Neural crest cell (in vitro differentiated cells): ENCODE measurements around the gene ELOVL3. TPM values are rescaled to one million over a fixed set of nuclear protein-coding genes. Genes with fewer than 3 reads are reported as not detected.

Experiments
- DNase-seq: peaks from one replicate; pipeline ENCODE4 v3.0.0; 2021; ENCODE audit warnings: low read depth, mixed read lengths, low spot score
- H3K27ac Mint-ChIP-seq: one replicate; pipeline ENCODE4 v1.8.0; 2021; ENCODE audit warnings: mild to moderate bottlenecking, mixed read lengths; ENCODE audit not compliant: unreplicated experiment
- H3K27me3 Mint-ChIP-seq: 2 replicates; pipeline ENCODE4 v1.8.0; 2021; ENCODE audit warnings: low read depth, mild to moderate bottlenecking, mixed read lengths
- H3K36me3 Mint-ChIP-seq: 2 replicates; pipeline ENCODE4 v1.8.0; 2021; ENCODE audit warnings: low read depth, mild to moderate bottlenecking, mixed read lengths
- H3K4me1 Mint-ChIP-seq: 2 replicates; pipeline ENCODE4 v1.8.0; 2021; ENCODE audit warnings: mixed read lengths
- H3K4me3 Mint-ChIP-seq: one replicate; pipeline ENCODE4 v1.8.0; 2021; ENCODE audit warnings: mild to moderate bottlenecking, mixed read lengths
- H3K9me3 Mint-ChIP-seq: 2 replicates; pipeline ENCODE4 v1.8.0; 2021; ENCODE audit warnings: mixed read lengths
- total RNA-seq: library from RNA; stranded (reverse); gene quantifications from 2 replicates; pipeline ENCODE4 v1.2.1, GENCODE V29; 2021
- TF ChIP-seq, protein P1 (sequence below): fragments of 200-600 bp; sonication (generic); conservative IDR thresholded peaks from 2 replicates; pipeline ENCODE4 v1.5.0; 2021; ENCODE audit warnings: antibody characterized with exemption, mild to moderate bottlenecking

Gene ELOVL3
- total RNA-seq, 1 donor from 2014 or later, result 0.23 TPM

DNA sequence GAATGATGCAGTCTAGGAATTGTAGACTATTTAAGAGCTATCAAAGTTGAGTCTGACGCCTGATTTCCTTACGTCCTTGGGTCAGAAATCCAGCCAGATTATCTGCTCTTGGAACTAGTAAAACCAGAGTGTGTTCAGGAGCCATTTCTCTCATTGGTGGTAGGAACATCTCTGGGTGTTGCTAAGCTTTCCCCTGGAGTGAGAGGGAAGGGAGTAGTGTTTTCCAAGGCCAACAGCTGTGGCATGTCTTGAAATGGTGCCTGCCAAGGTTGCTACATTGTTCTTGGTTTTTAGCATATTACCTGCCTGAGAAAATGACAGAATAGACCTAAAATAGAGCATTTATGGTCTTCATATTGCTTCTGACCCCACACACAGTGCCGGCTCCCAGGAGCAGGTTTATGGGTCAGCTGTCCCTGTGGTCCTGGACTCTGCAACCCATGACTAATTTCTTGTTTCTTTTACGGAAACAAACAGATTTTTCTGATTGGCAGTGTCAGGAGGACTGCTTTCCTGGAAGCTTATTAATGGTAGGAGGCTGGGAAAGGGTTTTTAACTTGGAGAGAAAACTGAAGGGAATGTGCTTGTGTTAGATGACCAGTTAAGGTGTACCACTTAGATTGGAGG is 36.8 kb downstream of the ELOVL3 start:
- no peaks in the 10 kb centered on the region for H3K36me3 Mint-ChIP-seq
- TF ChIP-seq, protein P1, sequence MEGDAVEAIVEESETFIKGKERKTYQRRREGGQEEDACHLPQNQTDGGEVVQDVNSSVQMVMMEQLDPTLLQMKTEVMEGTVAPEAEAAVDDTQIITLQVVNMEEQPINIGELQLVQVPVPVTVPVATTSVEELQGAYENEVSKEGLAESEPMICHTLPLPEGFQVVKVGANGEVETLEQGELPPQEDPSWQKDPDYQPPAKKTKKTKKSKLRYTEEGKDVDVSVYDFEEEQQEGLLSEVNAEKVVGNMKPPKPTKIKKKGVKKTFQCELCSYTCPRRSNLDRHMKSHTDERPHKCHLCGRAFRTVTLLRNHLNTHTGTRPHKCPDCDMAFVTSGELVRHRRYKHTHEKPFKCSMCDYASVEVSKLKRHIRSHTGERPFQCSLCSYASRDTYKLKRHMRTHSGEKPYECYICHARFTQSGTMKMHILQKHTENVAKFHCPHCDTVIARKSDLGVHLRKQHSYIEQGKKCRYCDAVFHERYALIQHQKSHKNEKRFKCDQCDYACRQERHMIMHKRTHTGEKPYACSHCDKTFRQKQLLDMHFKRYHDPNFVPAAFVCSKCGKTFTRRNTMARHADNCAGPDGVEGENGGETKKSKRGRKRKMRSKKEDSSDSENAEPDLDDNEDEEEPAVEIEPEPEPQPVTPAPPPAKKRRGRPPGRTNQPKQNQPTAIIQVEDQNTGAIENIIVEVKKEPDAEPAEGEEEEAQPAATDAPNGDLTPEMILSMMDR, result no peak
- H3K4me1 Mint-ChIP-seq, result no peaks in the 10 kb centered on the region

DNA sequence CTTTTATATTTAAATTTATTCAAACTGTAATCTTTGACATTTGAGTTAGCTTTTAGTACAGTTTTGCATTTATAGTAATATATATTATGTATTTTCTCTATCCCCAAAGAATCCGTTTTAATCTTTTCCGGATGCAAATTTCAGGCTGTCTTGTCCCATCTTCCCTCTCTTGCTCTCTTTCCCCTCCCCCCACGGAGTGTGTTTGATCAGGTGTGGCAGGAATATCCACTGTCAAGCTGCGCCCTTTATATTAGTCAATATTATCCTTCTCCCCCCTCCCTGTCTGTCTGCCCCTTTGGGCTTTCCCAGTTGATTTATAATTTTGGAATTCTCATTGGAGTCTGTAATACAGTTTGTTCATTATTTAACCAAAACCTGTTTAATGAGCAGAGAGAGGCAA is 38.3 kb downstream of the ELOVL3 start:
- H3K4me3 Mint-ChIP-seq, result no peak overlapping the region
- H3K36me3 Mint-ChIP-seq, result peaks cover 4% of the 10 kb centered on the region
- TF ChIP-seq, protein P1, result no peak
- no peaks in the 10 kb centered on the region for H3K9me3 Mint-ChIP-seq
- no peak overlapping the region for H3K27ac Mint-ChIP-seq
- peaks cover 4% of the 10 kb centered on the region for H3K4me1 Mint-ChIP-seq
- H3K27me3 Mint-ChIP-seq, result no peaks in the 10 kb centered on the region
- no peak for DNase-seq

More for the DNA sequence above, 36.8 kb downstream of the ELOVL3 start:
- no peak overlapping the region for H3K4me3 Mint-ChIP-seq
- no peak overlapping the region for H3K27ac Mint-ChIP-seq
- H3K9me3 Mint-ChIP-seq, result no peaks in the 10 kb centered on the region
- DNase-seq, result no peak
- no peaks in the 10 kb centered on the region for H3K27me3 Mint-ChIP-seq

DNA sequence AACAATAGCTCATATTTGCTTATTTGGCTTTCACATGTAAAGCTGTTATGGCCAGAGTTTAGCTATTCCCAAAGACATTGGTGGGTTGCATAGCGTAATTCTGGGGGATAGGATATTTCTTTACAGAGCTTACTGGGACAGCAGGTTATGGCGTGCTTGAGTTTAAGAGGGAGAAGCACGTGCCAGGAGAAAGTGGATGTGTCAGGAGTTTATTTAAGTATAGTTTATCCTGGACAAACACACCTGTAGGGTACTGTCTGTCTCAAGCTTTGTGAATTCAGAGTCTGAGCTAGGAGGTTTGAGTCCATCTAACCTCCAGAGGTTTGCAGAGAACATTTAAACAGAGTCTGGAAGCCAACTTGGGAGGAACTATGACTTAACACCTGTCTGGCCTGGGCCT is 40.6 kb downstream of the ELOVL3 start:
- Mint-ChIP-seq H3K4me1 (peaks cover 4% of the 10 kb centered on the region), H3K36me3 (peaks cover 4% of the 10 kb centered on the region), H3K9me3 (no peaks in the 10 kb centered on the region), H3K27ac (no peak overlapping the region), H3K4me3 (no peak overlapping the region), H3K27me3 (no peaks in the 10 kb centered on the region)
- TF ChIP-seq, protein P1, result no peak
- no peak for DNase-seq

DNA sequence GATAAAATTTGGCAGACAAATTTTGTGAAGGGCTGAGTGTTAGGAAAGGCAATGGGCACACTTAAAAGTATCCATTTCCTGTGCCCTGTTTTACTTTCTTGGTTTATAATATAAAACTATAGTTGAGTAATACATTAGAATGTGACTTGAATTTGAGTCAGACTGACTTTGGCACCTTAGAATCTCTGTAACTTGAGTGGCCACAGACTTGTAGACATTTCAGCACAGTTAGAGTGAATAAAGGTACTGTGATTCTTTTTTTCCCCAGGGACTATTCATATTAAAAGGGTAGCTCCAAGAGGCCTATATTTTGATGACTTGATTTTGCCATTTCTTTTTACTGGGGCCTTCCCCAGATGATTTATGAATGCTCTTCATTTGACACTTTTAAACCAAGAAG is 41.6 kb downstream of the ELOVL3 start:
- no peak for DNase-seq
- H3K36me3 Mint-ChIP-seq, result peaks cover 4% of the 10 kb centered on the region
- H3K4me3 Mint-ChIP-seq, result no peak overlapping the region
- H3K9me3 Mint-ChIP-seq, result no peaks in the 10 kb centered on the region
- H3K27ac Mint-ChIP-seq, result no peak overlapping the region
- TF ChIP-seq, protein P1, result no peak
- peaks cover 4% of the 10 kb centered on the region for H3K4me1 Mint-ChIP-seq
- no peaks in the 10 kb centered on the region for H3K27me3 Mint-ChIP-seq

DNA sequence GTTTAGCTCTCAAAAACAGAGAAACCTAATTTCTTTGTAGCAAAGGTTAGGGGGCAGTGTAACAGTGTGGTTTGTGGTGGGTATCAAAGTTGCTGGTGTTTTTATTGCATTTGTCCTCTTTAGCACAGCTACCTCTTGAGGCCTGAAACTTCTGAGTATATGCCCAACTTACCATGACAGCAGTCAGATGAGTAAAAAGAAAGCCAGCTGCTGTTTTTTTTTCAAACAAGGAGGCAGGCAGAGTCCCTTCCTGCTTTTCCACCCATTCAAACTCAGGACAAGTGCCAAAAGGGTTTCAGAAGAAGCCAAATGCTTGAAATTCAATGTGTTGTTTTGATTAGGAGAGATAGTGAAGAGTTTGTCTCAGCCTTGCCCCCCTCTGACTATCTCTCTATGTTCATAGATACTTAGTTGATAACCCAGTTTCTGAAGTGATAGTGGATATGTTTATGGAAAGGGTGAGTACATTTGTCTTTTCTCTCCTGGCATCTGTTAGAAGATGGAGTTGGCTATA is 42.3 kb downstream of the ELOVL3 start:
- H3K36me3 Mint-ChIP-seq, result peaks cover 4% of the 10 kb centered on the region

More for the DNA sequence above, 42.3 kb downstream of the ELOVL3 start:
- TF ChIP-seq, protein P1, result no peak
- no peak overlapping the region for H3K4me3 Mint-ChIP-seq
- H3K9me3 Mint-ChIP-seq, result no peaks in the 10 kb centered on the region
- H3K27ac Mint-ChIP-seq, result no peak overlapping the region
- H3K4me1 Mint-ChIP-seq, result peaks cover 4% of the 10 kb centered on the region
- DNase-seq, result no peak
- no peaks in the 10 kb centered on the region for H3K27me3 Mint-ChIP-seq
